ENCODE results near the gene TLR6. TPM values are rescaled to one million over a fixed set of nuclear protein-coding genes. Genes with fewer than 3 reads are reported as not detected.

The TLR6 gene
- total RNA-seq, 4 donors from 2014 or later: 1.5 to 14.9 (median 2.3) TPM

DNA sequence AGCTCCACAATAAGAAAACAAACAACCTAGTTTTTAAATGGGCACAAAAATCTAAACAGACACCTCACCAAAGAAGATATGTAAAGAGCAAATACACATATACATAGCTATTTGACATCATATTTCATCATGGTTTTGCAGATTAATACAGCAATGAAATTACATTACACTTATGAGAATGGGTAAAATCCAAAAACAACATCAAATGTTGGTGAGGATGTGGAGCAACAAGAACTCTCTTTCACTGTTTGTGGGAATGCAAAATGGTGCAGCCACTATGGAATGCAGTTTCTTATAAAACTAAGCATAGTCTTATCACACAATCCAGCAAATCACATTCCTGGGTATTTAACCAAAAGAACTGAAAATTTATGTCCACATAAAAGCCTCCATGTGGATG, 25.0 kb downstream of the TLR6 start:
- peaks cover 0 to 4% (median 0%) of the 10 kb centered on the region in 4 donors for H3K9me3 ChIP-seq
- H3K4me1 ChIP-seq: no peaks in the 10 kb centered on the region
- H3K27me3 ChIP-seq: no peaks in the 10 kb centered on the region
- H3K4me3 ChIP-seq: no peak overlapping the region
- no peaks in the 10 kb centered on the region for H3K36me3 ChIP-seq
- TF ChIP-seq, protein P1, sequence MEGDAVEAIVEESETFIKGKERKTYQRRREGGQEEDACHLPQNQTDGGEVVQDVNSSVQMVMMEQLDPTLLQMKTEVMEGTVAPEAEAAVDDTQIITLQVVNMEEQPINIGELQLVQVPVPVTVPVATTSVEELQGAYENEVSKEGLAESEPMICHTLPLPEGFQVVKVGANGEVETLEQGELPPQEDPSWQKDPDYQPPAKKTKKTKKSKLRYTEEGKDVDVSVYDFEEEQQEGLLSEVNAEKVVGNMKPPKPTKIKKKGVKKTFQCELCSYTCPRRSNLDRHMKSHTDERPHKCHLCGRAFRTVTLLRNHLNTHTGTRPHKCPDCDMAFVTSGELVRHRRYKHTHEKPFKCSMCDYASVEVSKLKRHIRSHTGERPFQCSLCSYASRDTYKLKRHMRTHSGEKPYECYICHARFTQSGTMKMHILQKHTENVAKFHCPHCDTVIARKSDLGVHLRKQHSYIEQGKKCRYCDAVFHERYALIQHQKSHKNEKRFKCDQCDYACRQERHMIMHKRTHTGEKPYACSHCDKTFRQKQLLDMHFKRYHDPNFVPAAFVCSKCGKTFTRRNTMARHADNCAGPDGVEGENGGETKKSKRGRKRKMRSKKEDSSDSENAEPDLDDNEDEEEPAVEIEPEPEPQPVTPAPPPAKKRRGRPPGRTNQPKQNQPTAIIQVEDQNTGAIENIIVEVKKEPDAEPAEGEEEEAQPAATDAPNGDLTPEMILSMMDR (IDR thresholded peaks at IDR 0.05): no peak
- no peak for TF ChIP-seq POLR2A (IDR thresholded peaks at IDR 0.05)
- no peak overlapping the region for H3K27ac ChIP-seq
- DNase-seq: no peak

DNA sequence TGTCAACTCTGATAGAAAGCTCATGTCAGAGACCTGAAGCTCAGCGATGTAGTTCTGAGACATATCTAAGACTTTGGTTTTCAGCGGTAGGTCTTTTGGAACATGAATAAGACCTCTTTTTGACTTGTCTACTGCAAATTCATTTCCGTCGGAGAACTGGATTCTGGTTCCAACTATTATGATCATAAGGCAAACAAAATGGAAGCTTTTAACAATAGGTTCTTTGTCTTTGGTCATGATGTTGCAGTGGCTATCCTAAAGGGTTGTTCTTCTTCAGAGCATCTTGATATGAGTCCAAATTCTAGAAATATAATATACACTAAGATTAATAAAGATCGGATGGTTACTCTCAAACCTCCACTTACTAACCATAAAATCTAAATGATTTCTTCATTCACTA, 27.4 kb downstream of the TLR6 start:
- Histone ChIP-seq H3K4me3 (no peak overlapping the region), H3K27ac (no peak overlapping the region), H3K27me3 (no peaks in the 10 kb centered on the region), H3K36me3 (no peaks in the 10 kb centered on the region), H3K9me3 (no peaks in the 10 kb centered on the region), H3K4me1 (no peaks in the 10 kb centered on the region)
- no peak for DNase-seq
- TF ChIP-seq, protein P1 (IDR thresholded peaks at IDR 0.05): no peak

DNA sequence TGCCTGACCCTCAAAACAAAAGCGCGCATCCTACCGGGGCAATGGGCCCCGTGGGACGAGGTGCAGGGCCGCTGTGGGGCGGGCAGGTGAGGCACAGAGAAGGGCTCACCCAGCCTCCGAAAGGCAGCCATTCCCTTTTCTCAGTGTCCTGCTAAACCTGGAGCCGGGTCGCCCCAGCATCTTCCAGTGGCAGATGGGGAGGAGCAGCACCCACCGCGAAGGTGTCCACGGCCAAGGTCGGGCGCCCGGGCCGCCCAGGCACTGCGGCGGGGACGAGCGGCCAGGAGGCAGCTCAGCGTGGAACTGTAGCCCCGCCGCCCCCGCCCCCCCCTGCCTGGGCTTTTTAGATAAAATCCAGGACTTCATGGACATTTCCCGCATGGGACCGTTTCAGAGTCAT, 32.9 kb downstream of the TLR6 start:
- TF ChIP-seq, protein P1 (IDR thresholded peaks at IDR 0.05): no peak
- TF ChIP-seq POLR2A (IDR thresholded peaks at IDR 0.05): no peak
- H3K27me3 ChIP-seq: no peaks in the 10 kb centered on the region
- no peaks in the 10 kb centered on the region for H3K36me3 ChIP-seq
- DNase-seq: no peak
- H3K9me3 ChIP-seq: no peaks in the 10 kb centered on the region
- no peaks in the 10 kb centered on the region for H3K4me1 ChIP-seq
- no peak overlapping the region for H3K27ac ChIP-seq
- no peak overlapping the region for H3K4me3 ChIP-seq

DNA sequence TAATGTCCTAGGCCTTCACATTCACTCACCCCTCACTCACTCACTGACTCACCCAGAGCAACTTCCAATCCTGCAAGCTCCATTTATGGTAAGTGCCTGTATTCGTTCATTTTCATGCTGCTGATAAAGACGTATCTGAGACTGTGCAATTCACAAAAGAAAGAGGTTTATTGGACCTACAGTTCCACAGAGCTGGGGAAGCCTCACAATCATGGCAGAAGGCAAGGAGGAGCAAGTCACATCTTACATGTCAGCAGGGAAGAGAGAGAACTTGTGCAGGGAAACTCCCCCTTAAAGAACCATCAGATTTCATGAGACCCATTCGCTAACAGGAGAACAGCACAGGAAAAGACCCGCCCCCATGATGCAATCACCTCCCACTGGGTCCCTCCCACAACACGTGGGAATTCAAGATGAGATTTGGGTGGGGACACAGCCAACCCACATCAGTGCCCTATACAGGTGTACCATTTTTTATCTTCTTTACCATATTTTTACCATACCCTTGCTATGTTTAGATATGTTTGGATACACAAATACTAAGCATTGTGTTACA, 33.8 kb downstream of the TLR6 start:
- Histone ChIP-seq H3K27ac (no peak overlapping the region), H3K36me3 (no peaks in the 10 kb centered on the region), H3K27me3 (no peaks in the 10 kb centered on the region), H3K9me3 (no peaks in the 10 kb centered on the region), H3K4me1 (no peaks in the 10 kb centered on the region), H3K4me3 (no peak overlapping the region)
- no peak for TF ChIP-seq POLR2A (IDR thresholded peaks at IDR 0.05)
- TF ChIP-seq, protein P1 (IDR thresholded peaks at IDR 0.05): no peak
- DNase-seq: no peak

DNA sequence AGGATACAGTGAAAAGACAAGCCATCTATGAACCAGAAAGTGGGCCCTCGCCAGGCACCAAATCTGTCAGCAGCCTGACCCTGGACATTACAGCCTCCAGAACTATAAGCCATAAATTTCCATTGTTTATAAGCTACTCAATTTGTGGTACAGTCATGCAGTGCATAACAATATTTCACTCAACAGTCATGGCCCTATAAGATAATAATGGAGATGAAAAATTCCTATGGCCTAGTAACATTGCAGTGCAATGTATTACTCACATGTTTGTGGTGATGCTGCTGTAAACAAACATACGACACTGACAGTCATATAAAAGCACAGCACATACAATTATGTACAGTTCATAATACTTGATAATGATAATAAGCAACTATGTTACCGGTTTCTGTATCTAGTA, 34.9 kb downstream of the TLR6 start:
- Histone ChIP-seq H3K9me3 (no peaks in the 10 kb centered on the region), H3K27me3 (no peaks in the 10 kb centered on the region), H3K27ac (no peak overlapping the region), H3K4me1 (no peaks in the 10 kb centered on the region), H3K4me3 (no peak overlapping the region), H3K36me3 (no peaks in the 10 kb centered on the region)
- TF ChIP-seq, protein P1 (IDR thresholded peaks at IDR 0.05): no peak
- TF ChIP-seq POLR2A (IDR thresholded peaks at IDR 0.05): no peak
- no peak for DNase-seq
